ENCODE measurements around the gene MOB3A. TPM values are rescaled to one million over a fixed set of nuclear protein-coding genes. Genes with fewer than 3 reads are reported as not detected.

The MOB3A gene
- total and polyA plus RNA-seq, 2 of the 8 experiments (the other 6 are each of a cell fraction or from before 2014, with no cell fraction given): 9.2 to 9.6 TPM

DNA sequence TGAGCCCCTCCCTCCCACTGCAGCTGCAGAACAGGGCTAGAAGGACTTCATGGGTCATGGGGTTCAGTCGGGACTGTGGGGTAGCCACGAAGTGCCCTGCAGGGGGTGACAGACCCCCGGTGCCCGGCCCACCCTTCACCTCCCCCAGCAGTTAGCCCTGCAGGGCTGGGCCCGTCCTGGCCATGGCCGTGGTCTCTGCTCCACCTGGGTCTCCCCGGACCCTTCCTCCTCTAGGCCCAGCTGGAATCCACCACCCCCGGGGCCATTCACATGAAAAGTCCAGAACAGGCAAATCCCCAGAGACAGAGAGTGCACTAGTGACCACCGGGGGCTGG is 62.3 kb downstream of the MOB3A start:
- no peak overlapping the region for H2BK20ac ChIP-seq (ENCODE audit: low read length)
- peak in 1 of 2 experiments; percentile 45 for DNase-seq (ENCODE audit: low read depth in 1 of 2, low spot score in 2 of 2)

More for the DNA sequence above, 62.3 kb downstream of the MOB3A start:
- Histone ChIP-seq H3K9ac (replicated peaks in 1 of 4; ENCODE audit: extremely low read depth in 1 of 4, low read depth in 3 of 4, low read length in 3 of 4) (no peak overlapping the region), H3K4me1 (replicated peaks in 1 of 4; ENCODE audit: control insufficient read depth in 3 of 4, insufficient read depth in 4 of 4, low read length in 3 of 4) (peaks cover 0 to 9% (median 0%) of the 10 kb centered on the region in 4 experiments; a peak in 3 of 7 replicates), H2BK12ac (ENCODE audit: low read depth, low read length) (no peak overlapping the region), H3K56ac (replicated peaks; ENCODE audit: insufficient read length, low read depth, low read length) (no peak overlapping the region), H2BK15ac (ENCODE audit: low read length) (no peak overlapping the region), H3K9me3 (ENCODE audit: insufficient read depth in 2 of 2, low read depth in 1 of 2, low read length in 1 of 2) (peaks cover 7 to 8% of the 10 kb centered on the region in 2 experiments; a peak in 1 of 4 replicates), H3K79me2 (ENCODE audit: control insufficient read depth in 1 of 2, insufficient read depth in 2 of 2, low read length in 2 of 2) (no peaks in the 10 kb centered on the region), H3K27me3 (replicated peaks in 1 of 4; ENCODE audit: control insufficient read depth in 3 of 4, extremely low read depth in 1 of 4, insufficient read depth in 3 of 4, low read length in 3 of 4) (no peaks in the 10 kb centered on the region), H3K23ac (ENCODE audit: insufficient read length) (no peak overlapping the region), H3K23me2 (ENCODE audit: low read depth, low read length) (no peaks in the 10 kb centered on the region), H3K79me1 (ENCODE audit: low read depth, low read length) (0 out of 2 replicates have a peak, but pooled peaks cover 2% of the 10 kb centered on the region), H3K27ac (ENCODE audit: low read depth, low read length) (no peak overlapping the region), H2AFZ (ENCODE audit: low read length) (no peak overlapping the region), H3K36me3 (ENCODE audit: control insufficient read depth in 2 of 4, insufficient read depth in 4 of 4, low read length in 3 of 4) (peaks cover 0 to 7% (median 0%) of the 10 kb centered on the region in 4 experiments; a peak in 1 of 8 replicates), H3K4ac (replicated peaks; ENCODE audit: insufficient read length, low read depth, low read length) (no peak overlapping the region), H3K14ac (ENCODE audit: insufficient read length) (no peak overlapping the region), H2BK120ac (replicated peaks; ENCODE audit: low read depth, low read length) (no peak overlapping the region), H3K4me3 (ENCODE audit: extremely low read depth in 1 of 4, insufficient read depth in 2 of 4, low read depth in 3 of 4, low read length in 4 of 4) (no peak overlapping the region), H4K91ac (replicated peaks; ENCODE audit: insufficient read length, low read length) (no peak overlapping the region), H3K4me2 (ENCODE audit: insufficient read depth in 1 of 2, low read depth in 2 of 2, low read length in 2 of 2) (no peak overlapping the region; a peak in 1 of 4 replicates), H4K20me1 (replicated peaks in 1 of 2; ENCODE audit: control insufficient read depth in 1 of 2, insufficient read depth in 2 of 2, low read length in 2 of 2) (peaks cover 0 to 3% of the 10 kb centered on the region in 2 experiments), H4K8ac (ENCODE audit: extremely low read depth, insufficient read depth, low read length) (peak overlapping the region; percentile 41; the same call in 1 of the 2 replicates), H2BK5ac (ENCODE audit: low read depth, low read length) (no peak overlapping the region), H4K5ac (ENCODE audit: insufficient read length, low read depth, low read length) (no peak overlapping the region), H2AK5ac (ENCODE audit: low read depth, low read length) (no peak overlapping the region), H3K18ac (ENCODE audit: extremely low read depth, low read length) (no peak overlapping the region)
- no peak for FAIRE-seq
- 85% methylated on average over 7 of the region's 9 CpGs; no CpG with 5 or more reads in 1 of the 2 experiments for WGBS, 2 experiments (ENCODE audit: extremely low coverage in 1 of 2, insufficient coverage in 1 of 2, insufficient read length in 1 of 2, insufficient replicate concordance in 2 of 2, low coverage in 1 of 2, low lambda C conversion rate in 2 of 2, missing lambda C conversion rate in 1 of 2)
- ChIA-PET CTCF (ENCODE audit: partially characterized antibody) (interaction anchor here (0.8 to 2.5 kb wide), 6 partner anchors 11 to 88 kb away, joined by 3 to 11 read pairs (median 5); no protein-coding TSS in a partner anchor), POLR2A (ENCODE audit: partially characterized antibody) (interaction anchor here (0.7 to 27.5 kb wide), 5 partner anchors 8 to 30 kb away, joined by 3 to 524 read pairs (median 4); partner anchors contain the start of gene MKNK2)
- no peak for TF ChIP-seq RFX5 (IDR thresholded peaks at IDR 0.05; ENCODE audit: borderline replicate concordance, low read depth, low read length)
- no peak for TF ChIP-seq SP4 (IDR thresholded peaks at IDR 0.05; ENCODE audit: low read length)
- TF ChIP-seq CBX5 (IDR thresholded peaks at IDR 0.05; ENCODE audit: low read depth, low read length): no peak
- TF ChIP-seq YY1 (IDR thresholded peaks at IDR 0.05; ENCODE audit: low read depth, low read length): no peak
- TF ChIP-seq SAP30 (IDR thresholded peaks at IDR 0.05; ENCODE audit: insufficient read depth, insufficient replicate concordance, low read length): no peak
- TF ChIP-seq GABPA (IDR thresholded peaks at IDR 0.05; ENCODE audit: borderline replicate concordance, insufficient read depth, low read length): no peak
- TF ChIP-seq, protein P1, sequence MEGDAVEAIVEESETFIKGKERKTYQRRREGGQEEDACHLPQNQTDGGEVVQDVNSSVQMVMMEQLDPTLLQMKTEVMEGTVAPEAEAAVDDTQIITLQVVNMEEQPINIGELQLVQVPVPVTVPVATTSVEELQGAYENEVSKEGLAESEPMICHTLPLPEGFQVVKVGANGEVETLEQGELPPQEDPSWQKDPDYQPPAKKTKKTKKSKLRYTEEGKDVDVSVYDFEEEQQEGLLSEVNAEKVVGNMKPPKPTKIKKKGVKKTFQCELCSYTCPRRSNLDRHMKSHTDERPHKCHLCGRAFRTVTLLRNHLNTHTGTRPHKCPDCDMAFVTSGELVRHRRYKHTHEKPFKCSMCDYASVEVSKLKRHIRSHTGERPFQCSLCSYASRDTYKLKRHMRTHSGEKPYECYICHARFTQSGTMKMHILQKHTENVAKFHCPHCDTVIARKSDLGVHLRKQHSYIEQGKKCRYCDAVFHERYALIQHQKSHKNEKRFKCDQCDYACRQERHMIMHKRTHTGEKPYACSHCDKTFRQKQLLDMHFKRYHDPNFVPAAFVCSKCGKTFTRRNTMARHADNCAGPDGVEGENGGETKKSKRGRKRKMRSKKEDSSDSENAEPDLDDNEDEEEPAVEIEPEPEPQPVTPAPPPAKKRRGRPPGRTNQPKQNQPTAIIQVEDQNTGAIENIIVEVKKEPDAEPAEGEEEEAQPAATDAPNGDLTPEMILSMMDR (IDR thresholded peaks at IDR 0.05; ENCODE audit: control extremely low read depth in 1 of 3, insufficient read depth in 1 of 3, low read depth in 1 of 3, low read length in 3 of 3): no peak
- no peak for TF ChIP-seq EGR1 (IDR thresholded peaks at IDR 0.05; ENCODE audit: borderline replicate concordance, low read depth, low read length)
- TF ChIP-seq HDAC6 (IDR thresholded peaks at IDR 0.05; ENCODE audit: low read depth, low read length): no peak
- TF ChIP-seq RBBP5 (IDR thresholded peaks at IDR 0.05; ENCODE audit: borderline replicate concordance, low read depth, low read length): no peak
- no peak for TF ChIP-seq TCF12 (IDR thresholded peaks at IDR 0.05; ENCODE audit: low read depth, low read length)
- TF ChIP-seq KDM5A (IDR thresholded peaks at IDR 0.05; ENCODE audit: low read length): no peak

Data from H1 (cell line).